HepG2 (cell line): ENCODE results near the gene MRPL20.

Experiments used
- TARDBP ChIP-seq: sonication (generic); formaldehyde crosslinking; IDR thresholded peaks from 2 replicates; pipeline ENCODE4 v1.8.0; 2022; ENCODE audit warnings: mild to moderate bottlenecking, missing genetic modification reagents
- TCF12 ChIP-seq, 2 experiments: fragments of 450-650 bp in 1 of 2; sonication (generic) in 1 of 2; formaldehyde crosslinking in 1 of 2; IDR thresholded peaks; 2 replicates each; pipeline versions ENCODE4 v1.6.1 to v1.8.0; 2017 to 2022; ENCODE audit warnings: antibody characterized with exemption in 1 of 2, mild to moderate bottlenecking in 1 of 2, missing genetic modification reagents in 1 of 2, moderate library complexity in 1 of 2
- ZNF335 ChIP-seq: sonication (generic); formaldehyde crosslinking; IDR thresholded peaks from 2 replicates; pipeline ENCODE4 v1.4.0; 2020; ENCODE audit warnings: missing genetic modification reagents
- ZNF446 ChIP-seq: sonication (generic); formaldehyde crosslinking; IDR thresholded peaks from 2 replicates; pipeline ENCODE4 v1.5.0; 2020; ENCODE audit warnings: mild to moderate bottlenecking, missing genetic modification reagents
- ZNF549 ChIP-seq: sonication (generic); formaldehyde crosslinking; IDR thresholded peaks from 2 replicates; pipeline ENCODE4 v1.5.0; 2020; ENCODE audit warnings: missing genetic modification reagents

DNA sequence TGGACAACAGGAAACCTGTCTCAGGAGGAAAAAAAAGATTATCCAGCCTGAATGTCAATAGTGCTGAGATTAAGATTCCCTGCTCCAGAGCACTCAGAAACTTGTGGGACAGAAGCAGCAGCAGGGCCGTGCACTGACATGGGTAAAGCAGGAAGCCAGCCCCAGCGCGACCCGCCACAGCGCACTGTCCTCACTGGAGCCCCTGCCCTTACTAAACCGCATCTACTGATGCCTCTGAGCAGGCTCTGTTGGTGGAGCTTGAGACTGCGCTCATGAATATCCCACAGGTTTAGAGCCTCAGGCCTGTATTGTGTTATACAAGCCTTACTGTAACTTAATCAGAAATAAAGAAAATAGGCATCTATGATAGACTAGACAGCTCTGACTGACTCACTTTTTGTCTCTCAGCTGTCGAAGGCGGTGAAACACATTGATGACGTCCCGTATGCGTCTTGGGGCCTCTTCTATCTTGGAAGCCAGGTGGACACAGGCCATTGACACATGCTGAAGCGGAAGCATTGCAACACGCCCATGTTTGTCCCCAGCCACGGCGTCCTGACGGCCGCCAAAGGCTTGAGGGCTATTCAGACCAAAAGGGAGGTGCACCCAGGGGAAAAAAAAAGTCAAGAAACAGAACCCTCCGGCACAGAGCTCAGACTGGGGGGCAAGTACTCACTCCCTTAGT, 9.1 kb downstream of the MRPL20 start:
- TF ChIP-seq TARDBP (CRISPR knock-in tag) (no peak), ZNF446 (no peak), ZNF335 (CRISPR knock-in tag) (no peak), TCF12 (IDR thresholded peaks at IDR 0.05) (no peak), TCF12 (CRISPR knock-in tag; IDR thresholded peaks at IDR 0.05) (no peak), ZNF549 (CRISPR knock-in tag) (no peak)
